Measurements from ENCODE around the gene JAG2.
"Not testable (repeated sequence)": the region's sequence is repeated elsewhere in the genome, so short reads cannot be mapped to it uniquely, and the experiment has no call there.

The JAG2 gene

GRCh38 chr14:105137481-105138020, 31.0 kb downstream of the JAG2 start:
- no peak for DNase-seq

GRCh38 chr14:105136401-105137322, 31.9 kb downstream of the JAG2 start:
- DNase-seq = no peak

- DNase-seq = no peak
These were observed 32.7 kb downstream of the JAG2 start for GRCh38 chr14:105135700-105136395.

GRCh38 chr14:105132921-105133654, 35.5 kb downstream of the JAG2 start:
- DNase-seq = no peak

GRCh38 chr14:105131241-105131640, 37.3 kb downstream of the JAG2 start:
- DNase-seq = no peak

GRCh38 chr14:105128059-105128458, 40.5 kb downstream of the JAG2 start:
- DNase-seq = no peak

GRCh38 chr14:105126981-105127329, 41.6 kb downstream of the JAG2 start:
- no peak for DNase-seq

- DNase-seq = no peak
These were observed 42.2 kb downstream of the JAG2 start for GRCh38 chr14:105126126-105126980.

GRCh38 chr14:105124823-105125222, 43.8 kb downstream of the JAG2 start:
- DNase-seq = no peak

- no peak for DNase-seq
These were observed 44.4 kb downstream of the JAG2 start for GRCh38 chr14:105123981-105124765.

- no peak for DNase-seq
These were observed 45.4 kb downstream of the JAG2 start for GRCh38 chr14:105123064-105123665.

GRCh38 chr14:105120056-105120455, 48.5 kb downstream of the JAG2 start:
- DNase-seq = no peak

- DNase-seq = no peak
These were observed 49.1 kb downstream of the JAG2 start for GRCh38 chr14:105119408-105120025.

GRCh38 chr14:105118646-105119407, 49.7 kb downstream of the JAG2 start:
- DNase-seq = no peak

GRCh38 chr14:105117710-105118385, 50.7 kb downstream of the JAG2 start:
- no peak for DNase-seq

GRCh38 chr14:105117257-105117646, 51.3 kb downstream of the JAG2 start:
- no peak for DNase-seq

GRCh38 chr14:105116451-105117256, 51.9 kb downstream of the JAG2 start:
- no peak for DNase-seq

- not testable (repeated sequence) for DNase-seq
These were observed 59.3 kb downstream of the JAG2 start for GRCh38 chr14:105109243-105109642.
